NCI-H128 (cell line): ENCODE data around the gene HDAC8.
"Not testable (repeated sequence)": the region's sequence is repeated elsewhere in the genome, so short reads cannot be mapped to it uniquely, and the experiment has no call there.

Experiments
- DNase-seq: peaks from one replicate; lab custom pipeline; 2025; ENCODE audit not compliant: unreplicated experiment; lab: John Stamatoyannopoulos, UW

Gene HDAC8

GRCh38 chrX:72461766-72462165, 110.9 kb downstream of the HDAC8 start:
- no peak for DNase-seq

GRCh38 chrX:72461288-72461687, 111.4 kb downstream of the HDAC8 start:
- no peak for DNase-seq

DNA sequence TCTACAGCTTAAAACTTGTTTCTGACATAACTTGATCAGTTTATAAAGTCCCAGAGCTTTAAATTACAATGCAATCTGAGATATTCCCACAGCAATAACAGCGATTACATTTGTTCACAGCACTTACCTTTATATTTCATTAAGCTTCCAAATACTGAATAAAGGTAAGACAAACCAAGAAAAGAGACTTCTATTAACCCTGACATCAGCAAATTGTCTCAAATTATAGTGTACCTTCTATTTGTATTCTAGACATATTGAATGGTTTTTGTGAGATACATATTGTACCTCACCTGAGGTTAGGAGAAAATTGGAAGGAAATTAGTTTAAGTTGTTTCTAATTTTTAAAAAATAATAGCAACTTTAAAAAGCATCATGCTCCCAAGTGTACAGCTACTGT, 111.9 kb downstream of the HDAC8 start:
- DNase-seq = no peak

GRCh38 chrX:72449034-72449433, 123.6 kb downstream of the HDAC8 start:
- DNase-seq = not testable (repeated sequence)

DNA sequence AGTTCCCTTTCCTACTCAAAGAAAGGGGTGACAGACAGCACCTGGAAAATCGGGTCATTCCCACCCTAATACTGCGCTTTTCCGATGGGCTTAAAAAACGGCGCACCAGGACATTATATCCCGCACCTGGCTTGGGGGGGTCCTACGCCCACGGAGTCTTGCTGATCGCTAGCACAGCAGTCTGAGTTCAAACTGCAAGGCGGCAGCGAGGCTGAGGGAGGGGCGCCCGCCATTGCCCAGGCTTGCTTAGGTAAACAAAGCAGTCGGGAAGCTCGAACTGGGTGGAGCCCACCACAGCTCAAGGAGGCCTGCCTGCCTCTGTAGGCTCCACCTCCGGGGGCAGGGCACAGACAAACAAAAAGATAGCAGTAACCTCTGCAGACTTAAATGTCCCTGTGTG, 131.9 kb downstream of the HDAC8 start:
- DNase-seq = not testable (repeated sequence)

DNA sequence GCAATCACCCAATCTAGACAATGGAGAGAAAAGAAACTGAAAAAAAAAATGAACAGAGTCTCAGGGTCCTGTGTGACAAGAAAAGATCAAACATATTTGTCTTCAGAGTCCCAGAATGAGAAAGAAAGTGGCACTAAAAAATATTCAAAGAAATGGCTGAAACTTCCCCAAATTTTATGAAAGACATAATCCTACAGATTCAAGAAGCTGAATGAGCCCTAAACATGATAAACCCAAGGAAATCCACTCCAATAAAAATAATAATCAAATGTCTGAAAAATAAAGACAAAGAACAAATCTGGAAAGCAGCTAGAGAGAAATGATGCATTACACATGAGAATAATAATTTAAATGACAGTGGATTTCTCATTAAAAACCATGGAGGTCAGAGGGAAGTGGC, 136.6 kb downstream of the HDAC8 start:
- DNase-seq = no peak

GRCh38 chrX:72430405-72430968, 142.2 kb downstream of the HDAC8 start:
- DNase-seq = no peak

GRCh38 chrX:72421797-72422196, 150.8 kb downstream of the HDAC8 start:
- DNase-seq = no peak

- DNase-seq = no peak
Measured at GRCh38 chrX:72409993-72410392, 162.7 kb downstream of the HDAC8 start.

- DNase-seq = no peak
Measured at GRCh38 chrX:72408885-72409284, 163.8 kb downstream of the HDAC8 start.

GRCh38 chrX:72405136-72405535, 167.5 kb downstream of the HDAC8 start:
- DNase-seq = not testable (repeated sequence)

GRCh38 chrX:72402614-72403013, 170.0 kb downstream of the HDAC8 start:
- DNase-seq = no peak

GRCh38 chrX:72399816-72400215, 172.8 kb downstream of the HDAC8 start:
- DNase-seq = no peak

GRCh38 chrX:72396117-72396516, 176.5 kb downstream of the HDAC8 start:
- no peak for DNase-seq

DNA sequence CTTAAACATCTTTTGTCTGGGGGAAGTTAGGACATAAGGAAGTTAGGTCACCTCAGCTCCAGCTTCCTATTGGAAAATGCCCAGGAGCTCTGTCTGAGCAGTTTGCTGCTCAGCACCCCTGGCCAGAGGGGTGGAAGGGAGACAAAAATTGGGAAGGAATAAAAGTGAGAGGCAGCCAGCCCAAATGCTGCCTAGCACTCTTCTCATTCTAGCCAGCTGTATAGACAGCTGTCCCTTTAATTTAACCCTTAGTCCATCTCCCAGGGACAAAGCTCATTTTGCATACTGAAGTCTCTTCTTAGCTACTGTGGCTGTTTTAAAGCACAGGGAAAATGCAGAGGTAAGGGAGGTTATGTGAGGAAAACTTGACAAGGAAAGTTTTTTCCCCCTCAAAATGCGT, 177.4 kb downstream of the HDAC8 start:
- DNase-seq = no peak

DNA sequence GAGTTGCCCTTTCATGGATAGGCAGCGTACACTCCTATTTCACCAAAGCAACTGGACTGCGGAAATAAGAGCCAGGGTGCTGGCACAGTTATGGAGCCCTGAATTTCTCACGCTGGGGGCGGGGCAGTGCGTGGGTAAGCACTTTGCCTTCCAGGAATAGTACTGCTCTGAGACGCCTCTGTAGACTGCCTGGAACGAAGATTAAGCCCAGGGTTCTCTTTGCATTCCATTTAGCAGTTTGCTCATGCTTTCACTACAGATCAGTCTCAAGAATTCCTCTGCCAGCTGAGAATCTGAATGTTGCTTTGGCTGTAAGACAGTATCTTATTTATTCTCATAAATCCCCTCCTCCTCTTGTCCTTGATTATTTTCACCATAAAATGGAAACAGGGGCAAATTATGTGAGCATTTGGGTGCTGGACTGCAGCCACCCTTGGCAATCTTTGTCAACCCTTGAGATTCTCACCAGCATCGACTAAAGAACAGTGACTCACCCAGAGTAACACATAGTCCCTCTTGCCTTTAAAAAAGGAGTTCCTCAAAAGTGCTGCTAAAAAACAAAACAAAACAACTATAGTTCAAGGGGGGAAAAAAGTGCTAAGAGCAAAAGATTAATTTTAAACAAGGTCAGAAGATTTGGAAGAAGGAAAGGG, 178.0 kb downstream of the HDAC8 start:
- no peak for DNase-seq

DNA sequence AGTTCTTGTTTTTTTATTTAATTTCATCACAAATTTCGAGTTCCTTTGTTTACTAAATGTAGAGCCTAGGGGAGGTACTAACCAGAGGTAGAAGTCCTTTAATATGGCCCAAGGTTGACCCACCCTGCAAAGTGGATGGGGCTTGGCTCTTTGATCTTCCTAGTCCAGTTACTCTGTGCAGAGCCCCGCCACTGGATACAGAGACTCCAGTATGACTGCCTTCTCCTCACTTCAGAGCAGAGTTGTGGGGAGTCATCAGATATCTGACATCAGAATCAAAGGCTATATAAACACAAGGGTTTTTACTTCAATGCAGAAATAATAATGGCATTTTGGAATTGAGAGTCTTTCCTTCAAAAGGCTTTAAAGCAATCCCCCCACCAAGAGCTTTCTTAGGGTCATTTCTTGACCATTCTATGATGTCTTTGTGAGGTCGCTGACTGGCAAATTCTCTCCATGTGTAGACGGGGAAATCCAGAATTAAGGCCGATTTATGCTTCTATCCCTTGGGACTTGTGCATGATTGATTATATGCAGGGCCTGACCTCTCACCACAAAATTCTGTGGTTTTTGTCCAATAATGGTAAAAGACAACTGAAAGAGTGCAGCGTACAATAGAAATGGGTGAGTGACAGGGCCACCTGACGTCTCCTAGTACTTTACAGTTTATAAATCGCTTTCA, 178.7 kb downstream of the HDAC8 start:
- DNase-seq = no peak

DNA sequence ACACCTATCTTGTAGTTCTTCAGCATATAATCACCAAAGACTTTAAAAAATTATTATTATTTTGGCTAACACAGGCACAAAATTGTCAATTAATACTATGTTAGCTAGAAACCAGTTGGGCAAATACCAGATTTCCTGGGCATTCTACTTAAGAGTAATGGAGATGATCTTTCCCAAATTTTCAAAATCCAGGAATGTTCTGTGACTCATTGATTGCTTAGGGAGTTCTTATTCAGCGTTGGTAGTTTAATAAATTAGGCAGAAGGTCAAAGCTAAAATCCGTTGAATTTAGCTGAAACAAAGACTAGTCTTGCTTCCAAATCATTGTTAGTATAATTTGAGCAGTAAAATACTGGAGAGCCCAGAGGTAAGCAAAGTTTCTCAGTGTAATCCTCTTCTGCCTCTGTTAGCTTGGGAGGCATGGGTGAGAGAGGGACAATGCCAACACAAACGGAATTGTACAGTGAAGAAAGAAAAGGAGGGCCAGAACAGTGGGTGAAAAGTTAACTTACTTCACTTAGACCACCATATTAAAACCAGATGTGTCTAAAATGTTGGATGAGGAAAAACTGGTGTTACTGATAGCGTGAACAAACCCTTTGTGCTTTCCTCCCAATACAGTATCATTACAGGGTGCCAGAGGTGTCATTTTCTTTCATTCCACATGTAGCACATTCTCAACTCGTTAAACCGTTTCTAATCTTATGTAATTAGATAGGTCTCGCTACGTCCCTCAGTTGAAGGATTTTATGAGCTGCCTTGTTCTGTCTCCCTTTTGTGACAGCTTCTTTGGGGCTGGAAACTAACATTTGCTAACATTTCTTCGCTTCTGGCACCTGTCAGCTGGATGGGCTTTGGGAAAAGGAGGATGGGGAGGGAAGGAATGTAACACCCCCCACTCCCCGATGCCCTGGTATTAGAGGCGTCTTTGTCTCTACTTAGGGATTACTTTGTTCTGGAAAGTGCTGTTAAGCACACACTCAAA, 179.5 kb downstream of the HDAC8 start:
- DNase-seq = no peak

DNA sequence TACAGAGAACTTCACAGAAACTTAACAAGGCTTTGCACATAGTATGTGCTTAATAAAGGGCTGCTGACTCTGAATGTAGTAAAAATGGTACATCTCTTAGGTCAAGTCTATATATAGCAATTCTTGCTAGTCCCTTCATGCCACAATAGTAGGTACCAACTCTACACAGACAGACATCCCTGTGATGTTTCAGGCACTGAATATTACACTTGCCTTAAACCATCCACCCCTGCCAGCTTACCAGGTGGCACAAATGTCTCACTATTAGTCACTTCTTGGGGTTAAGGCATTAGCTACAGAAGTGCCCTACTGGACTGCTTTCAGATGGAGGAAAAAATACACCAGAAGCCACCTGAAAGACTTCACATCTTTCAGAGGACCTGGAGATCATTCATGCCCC, 180.6 kb downstream of the HDAC8 start:
- no peak for DNase-seq

- no peak for DNase-seq
Measured at GRCh38 chrX:72387247-72387646, 185.4 kb downstream of the HDAC8 start.

- no peak for DNase-seq
Measured at GRCh38 chrX:72382202-72382595, 190.4 kb downstream of the HDAC8 start.
